Central memory CD8-positive, alpha-beta T cell (primary cell): Measurements from ENCODE around the gene MRPL36.
A peak's percentile ranks its signal among the peaks of the same experiment; 100 is the strongest.
"Not testable (repeated sequence)": the region's sequence is repeated elsewhere in the genome, so short reads cannot be mapped to it uniquely, and the experiment has no call there.

Experiments
- ATAC-seq: fragments of 150-1000 bp; cut with Tn5 transposase; replicated peaks from 2 replicates; pipeline ENCODE4 v1.10.0; 2022; ENCODE audit warnings: mild to moderate bottlenecking, moderate FRiP score, moderate number of reproducible peaks; ENCODE audit not compliant: poor library complexity, severe bottlenecking; ENCODE audit errors: extremely low read depth
- DNase-seq, 2 donors: peaks; one replicate each; pipeline ENCODE4 v3.0.0; 2021; ENCODE audit warnings: low spot score in 2 of 2
- H3K27ac Mint-ChIP-seq: one replicate; pipeline ENCODE4 v1.8.0; 2022; ENCODE audit warnings: low read depth, mild to moderate bottlenecking, moderate library complexity, mixed read lengths
- H3K27me3 Mint-ChIP-seq: one replicate; pipeline ENCODE4 v1.8.0; 2022; ENCODE audit warnings: mixed read lengths
- H3K36me3 Mint-ChIP-seq: one replicate; pipeline ENCODE4 v1.8.0; 2022; ENCODE audit warnings: mild to moderate bottlenecking, moderate library complexity, mixed read lengths; ENCODE audit not compliant: insufficient read depth
- H3K4me1 Mint-ChIP-seq: one replicate; pipeline ENCODE4 v1.8.0; 2022; ENCODE audit warnings: mixed read lengths
- H3K4me3 Mint-ChIP-seq: one replicate; pipeline ENCODE4 v1.8.0; 2022; ENCODE audit warnings: mild to moderate bottlenecking, moderate library complexity, mixed read lengths
- H3K9me3 Mint-ChIP-seq: one replicate; pipeline ENCODE4 v1.8.0; 2022; ENCODE audit warnings: mixed read lengths

The MRPL36 gene

DNA sequence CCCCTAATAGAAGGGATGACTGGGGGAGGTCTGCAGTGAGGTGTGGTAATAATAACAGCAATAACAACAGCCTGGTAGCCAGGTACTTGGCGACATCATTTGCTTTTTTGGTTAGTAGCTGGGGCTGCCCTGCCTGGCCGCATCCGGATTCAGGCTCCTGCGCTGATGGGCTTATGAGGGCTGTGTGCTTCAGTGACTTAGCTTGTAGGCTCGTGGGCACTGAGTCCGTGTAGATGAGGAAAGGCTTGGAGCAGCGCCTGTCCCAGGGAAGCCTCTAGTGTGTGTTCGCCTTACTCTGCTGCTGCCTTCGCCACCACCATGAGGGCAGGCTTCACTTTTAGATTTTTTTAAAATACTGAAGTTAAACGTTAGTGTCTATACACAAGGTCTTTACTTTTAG, 6.1 kb upstream of the MRPL36 start:
- Mint-ChIP-seq H3K4me1 (peaks cover 54% of the 10 kb centered on the region), H3K27ac (no peak overlapping the region), H3K9me3 (no peaks in the 10 kb centered on the region), H3K36me3 (peaks cover 58% of the 10 kb centered on the region), H3K4me3 (no peak overlapping the region), H3K27me3 (no peaks in the 10 kb centered on the region)
- ATAC-seq (no peak), DNase-seq (no peak)

- DNase-seq (no peak), ATAC-seq (no peak)
- H3K9me3 Mint-ChIP-seq = no peaks in the 10 kb centered on the region
- H3K4me1 Mint-ChIP-seq = peaks cover 58% of the 10 kb centered on the region
- H3K4me3 Mint-ChIP-seq = no peak overlapping the region
- peaks cover 62% of the 10 kb centered on the region for H3K36me3 Mint-ChIP-seq
- no peaks in the 10 kb centered on the region for H3K27me3 Mint-ChIP-seq
- no peak overlapping the region for H3K27ac Mint-ChIP-seq
These were observed 5.7 kb upstream of the MRPL36 start for GRCh38 chr5:1805326-1805725.

GRCh38 chr5:1804001-1804690, 4.5 kb upstream of the MRPL36 start:
- peak overlapping the region; percentile 97 for H3K27ac Mint-ChIP-seq
- ATAC-seq (no peak), DNase-seq (no peak)
- no peak overlapping the region for H3K4me3 Mint-ChIP-seq
- H3K9me3 Mint-ChIP-seq = no peaks in the 10 kb centered on the region
- H3K4me1 Mint-ChIP-seq = peaks cover 66% of the 10 kb centered on the region
- peaks cover 52% of the 10 kb centered on the region for H3K36me3 Mint-ChIP-seq
- H3K27me3 Mint-ChIP-seq = no peaks in the 10 kb centered on the region

GRCh38 chr5:1803192-1803591, 3.6 kb upstream of the MRPL36 start:
- ATAC-seq (no peak), DNase-seq (no peak)
- Mint-ChIP-seq H3K36me3 (peaks cover 51% of the 10 kb centered on the region), H3K27ac (peak overlapping the region; percentile 97), H3K27me3 (no peaks in the 10 kb centered on the region), H3K4me1 (peaks cover 68% of the 10 kb centered on the region), H3K4me3 (peak overlapping the region; percentile 98), H3K9me3 (no peaks in the 10 kb centered on the region)

DNA sequence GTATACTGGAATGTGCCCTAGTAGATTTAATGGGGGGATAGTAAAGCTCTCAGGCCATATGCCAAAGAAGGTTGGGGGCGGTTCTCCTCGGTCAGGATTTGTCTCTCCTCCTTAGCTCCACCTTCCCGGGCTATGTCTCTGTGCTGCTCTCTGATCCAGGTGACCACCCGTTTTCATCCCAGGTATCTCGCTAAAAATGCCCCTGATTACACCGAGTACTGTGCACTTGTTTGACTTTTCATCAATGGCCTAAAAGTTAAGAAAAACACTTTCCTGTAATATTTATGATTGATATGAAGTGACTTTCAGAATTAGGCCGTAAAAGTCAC, 2.3 kb upstream of the MRPL36 start:
- H3K4me1 Mint-ChIP-seq = peaks cover 59% of the 10 kb centered on the region
- peak overlapping the region; percentile 97 for H3K27ac Mint-ChIP-seq
- no peaks in the 10 kb centered on the region for H3K27me3 Mint-ChIP-seq
- DNase-seq = no peak
- H3K4me3 Mint-ChIP-seq = peak overlapping the region; percentile 98
- H3K36me3 Mint-ChIP-seq = peaks cover 46% of the 10 kb centered on the region
- H3K9me3 Mint-ChIP-seq = no peaks in the 10 kb centered on the region
- ATAC-seq = no peak

GRCh38 chr5:1801222-1801966, 1.8 kb upstream of the MRPL36 start, which contains the start of gene NDUFS6:
Gene NDUFS6 (plus strand): TSS chr5:1801407. CDS start chr5:1801418, 11 bp downstream.
- peaks cover 43% of the 10 kb centered on the region for H3K36me3 Mint-ChIP-seq
- no peaks in the 10 kb centered on the region for H3K9me3 Mint-ChIP-seq
- H3K27me3 Mint-ChIP-seq = no peaks in the 10 kb centered on the region
- peak; percentile 51 to 58 for DNase-seq
- H3K27ac Mint-ChIP-seq = peak within 1 kb of the TSS; percentile 97
- peaks cover 61% of the 10 kb centered on the region for H3K4me1 Mint-ChIP-seq
- peak; percentile 53 for ATAC-seq
- H3K4me3 Mint-ChIP-seq = peak within 1 kb of the TSS; percentile 98

GRCh38 chr5:1800472-1801221, 1.0 kb upstream of the MRPL36 start:
- H3K4me3 Mint-ChIP-seq = peak overlapping the region; percentile 98

GRCh38 chr5:1799110-1799601, 481 bp downstream of the MRPL36 start:
- Mint-ChIP-seq H3K4me3 (peak overlapping the region; percentile 98), H3K36me3 (peaks cover 25% of the 10 kb centered on the region), H3K9me3 (no peaks in the 10 kb centered on the region), H3K27ac (peak overlapping the region; percentile 97), H3K27me3 (no peaks in the 10 kb centered on the region), H3K4me1 (peaks cover 60% of the 10 kb centered on the region)
- peak; percentile 34 for ATAC-seq
- DNase-seq = no peak

More at GRCh38 chr5:1800472-1801221, 1.0 kb upstream of the MRPL36 start:
- Mint-ChIP-seq H3K36me3 (peaks cover 38% of the 10 kb centered on the region), H3K4me1 (peaks cover 61% of the 10 kb centered on the region), H3K27me3 (no peaks in the 10 kb centered on the region), H3K9me3 (no peaks in the 10 kb centered on the region), H3K27ac (peak overlapping the region; percentile 97)
- ATAC-seq = peak; percentile 60
- peak in 1 of 2 donors; percentile 47 for DNase-seq

DNA sequence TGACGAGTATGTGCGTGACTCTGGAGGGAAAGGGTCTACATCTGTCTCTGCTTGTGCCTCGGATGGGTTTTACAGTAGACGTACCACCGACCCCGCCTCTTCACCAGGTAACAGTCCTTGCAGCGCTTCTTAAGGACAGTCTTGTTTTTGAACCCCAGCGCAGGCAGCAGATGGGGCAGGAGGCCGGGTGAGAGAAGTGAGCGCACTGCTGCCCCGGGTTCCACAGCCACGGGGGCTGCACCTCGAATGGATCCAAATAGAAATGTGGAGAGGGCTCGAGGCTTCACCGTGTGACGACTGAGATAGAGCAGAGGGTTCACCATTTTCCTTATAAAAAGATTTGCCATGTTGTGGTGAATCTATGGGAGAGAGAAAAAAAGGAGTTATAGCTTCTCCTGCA, 1.0 kb downstream of the MRPL36 start:
- Mint-ChIP-seq H3K4me1 (peaks cover 56% of the 10 kb centered on the region), H3K4me3 (peak overlapping the region; percentile 98)
- not testable (repeated sequence) for H3K9me3 Mint-ChIP-seq

GRCh38 chr5:1797855-1798254, 1.8 kb downstream of the MRPL36 start:
- peaks cover 19% of the 10 kb centered on the region for H3K36me3 Mint-ChIP-seq
- peaks cover 56% of the 10 kb centered on the region for H3K4me1 Mint-ChIP-seq
- H3K9me3 Mint-ChIP-seq = peaks cover 2% of the 10 kb centered on the region
- ATAC-seq (no peak), DNase-seq (no peak)
- H3K27ac Mint-ChIP-seq = no peak overlapping the region
- peak overlapping the region; percentile 98 for H3K4me3 Mint-ChIP-seq
- H3K27me3 Mint-ChIP-seq = no peaks in the 10 kb centered on the region

More for the DNA sequence above, 1.0 kb downstream of the MRPL36 start:
- not testable (repeated sequence) for H3K27me3 Mint-ChIP-seq, DNase-seq, ATAC-seq
- Mint-ChIP-seq H3K27ac (peak overlapping the region; percentile 84), H3K36me3 (peaks cover 23% of the 10 kb centered on the region)

DNA sequence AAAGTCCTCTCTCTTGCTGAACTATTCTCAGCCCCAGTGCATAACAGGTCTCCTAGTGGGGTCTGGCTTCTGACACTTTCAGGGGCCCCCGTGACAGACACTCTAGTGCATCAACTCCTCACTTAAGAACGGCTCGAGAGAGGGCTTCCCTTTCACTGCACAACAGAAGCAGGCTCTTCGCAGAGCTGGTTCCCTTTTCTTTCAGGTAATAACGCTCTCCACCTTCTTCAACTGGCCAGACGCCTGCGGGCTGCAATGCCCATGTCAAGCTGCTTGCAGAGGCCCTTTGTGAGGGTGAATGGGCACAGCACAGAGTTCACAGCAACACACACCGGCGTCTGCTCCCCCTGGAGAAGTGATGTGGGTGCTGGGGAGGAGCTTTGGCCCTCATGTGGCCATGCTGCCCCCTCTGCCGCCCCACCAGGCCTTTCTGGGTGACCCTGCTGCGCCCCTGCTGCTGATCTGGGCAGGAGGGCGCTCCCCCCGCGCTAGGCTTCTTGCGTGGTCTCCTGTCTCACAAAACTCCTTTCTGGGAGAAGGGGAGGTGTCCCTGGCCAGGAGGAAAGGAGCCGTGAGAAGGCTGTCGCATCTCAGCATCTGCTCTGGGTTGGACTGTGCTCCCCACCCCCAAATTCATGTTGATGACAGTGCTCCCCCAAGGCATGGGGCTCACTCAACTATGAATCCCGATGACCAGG, 2.4 kb downstream of the MRPL36 start:
- Mint-ChIP-seq H3K4me3 (no peak overlapping the region), H3K27ac (no peak overlapping the region), H3K27me3 (no peaks in the 10 kb centered on the region), H3K9me3 (peaks cover 6% of the 10 kb centered on the region), H3K36me3 (peaks cover 21% of the 10 kb centered on the region), H3K4me1 (peaks cover 56% of the 10 kb centered on the region)
- ATAC-seq = no peak
- no peak for DNase-seq
